A549 treated with ZK216348 at 1 μM for 4 hours (cell line): ENCODE measurements around the gene JCAD. TPM values are rescaled to one million over a fixed set of nuclear protein-coding genes. Genes with fewer than 3 reads are reported as not detected.

Source experiments
- total RNA-seq: library from RNA; stranded (reverse); fragments of 200-300 nt; extraction: Qiagen RNA extraction; gene quantifications from 5 replicates; pipeline ENCODE4 v1.2.3, GENCODE V29; 2022; ENCODE audit warnings: low read depth

Gene JCAD, protein sequence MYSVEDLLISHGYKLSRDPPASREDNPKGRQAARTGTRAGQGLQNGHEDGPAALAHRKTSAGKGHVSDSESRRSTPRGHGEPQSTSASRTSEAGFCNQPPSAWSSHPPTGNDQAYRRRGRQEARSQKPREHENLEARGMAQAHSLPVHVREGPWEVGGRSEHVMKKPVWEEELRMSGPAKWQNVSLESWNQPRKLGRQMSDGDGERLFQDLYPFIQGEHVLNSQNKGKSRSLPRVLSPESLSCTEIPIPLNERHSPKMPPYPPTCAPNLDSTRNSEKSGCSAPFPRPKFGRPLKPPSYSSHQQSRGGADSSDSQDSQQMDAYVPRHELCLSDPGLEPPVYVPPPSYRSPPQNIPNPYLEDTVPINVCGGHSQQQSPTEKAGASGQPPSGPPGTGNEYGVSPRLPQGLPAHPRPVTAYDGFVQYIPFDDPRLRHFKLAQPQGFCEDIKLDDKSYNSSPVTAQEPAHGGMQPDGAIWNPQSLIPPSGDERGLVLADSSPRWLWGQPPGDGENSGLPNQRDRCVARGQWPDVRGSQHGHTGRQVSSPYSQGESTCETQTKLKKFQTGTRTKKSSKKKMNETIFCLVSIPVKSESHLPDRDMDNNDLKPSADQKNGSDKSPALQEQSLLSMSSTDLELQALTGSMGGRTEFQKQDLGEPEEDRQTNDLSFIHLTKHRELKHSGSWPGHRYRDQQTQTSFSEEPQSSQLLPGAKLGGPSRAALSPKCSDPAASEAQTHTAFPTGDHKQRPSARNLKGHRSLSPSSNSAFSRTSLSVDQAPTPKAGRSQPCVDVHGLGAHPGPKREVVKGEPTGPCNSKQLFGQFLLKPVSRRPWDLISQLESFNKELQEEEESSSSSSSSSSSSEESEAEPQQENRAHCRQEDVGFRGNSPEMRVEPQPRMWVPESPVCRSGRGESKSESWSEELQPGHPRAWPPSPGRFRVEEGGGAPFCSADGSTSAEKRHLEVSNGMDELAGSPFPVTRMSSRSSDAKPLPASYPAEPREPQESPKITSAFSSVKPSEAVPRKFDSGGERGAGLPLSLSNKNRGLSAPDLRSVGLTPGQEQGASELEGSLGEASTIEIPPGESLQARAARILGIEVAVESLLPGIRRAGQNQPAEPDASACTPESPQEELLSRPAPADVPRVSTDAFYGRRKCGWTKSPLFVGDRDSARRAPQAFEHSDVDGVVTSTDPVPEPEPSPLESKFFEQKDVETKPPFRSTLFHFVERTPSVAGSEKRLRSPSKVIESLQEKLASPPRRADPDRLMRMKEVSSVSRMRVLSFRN (N-terminal part only)
- total RNA-seq, result 9.8 to 12.4 TPM (median 10.2 TPM) in 5 replicates

DNA sequence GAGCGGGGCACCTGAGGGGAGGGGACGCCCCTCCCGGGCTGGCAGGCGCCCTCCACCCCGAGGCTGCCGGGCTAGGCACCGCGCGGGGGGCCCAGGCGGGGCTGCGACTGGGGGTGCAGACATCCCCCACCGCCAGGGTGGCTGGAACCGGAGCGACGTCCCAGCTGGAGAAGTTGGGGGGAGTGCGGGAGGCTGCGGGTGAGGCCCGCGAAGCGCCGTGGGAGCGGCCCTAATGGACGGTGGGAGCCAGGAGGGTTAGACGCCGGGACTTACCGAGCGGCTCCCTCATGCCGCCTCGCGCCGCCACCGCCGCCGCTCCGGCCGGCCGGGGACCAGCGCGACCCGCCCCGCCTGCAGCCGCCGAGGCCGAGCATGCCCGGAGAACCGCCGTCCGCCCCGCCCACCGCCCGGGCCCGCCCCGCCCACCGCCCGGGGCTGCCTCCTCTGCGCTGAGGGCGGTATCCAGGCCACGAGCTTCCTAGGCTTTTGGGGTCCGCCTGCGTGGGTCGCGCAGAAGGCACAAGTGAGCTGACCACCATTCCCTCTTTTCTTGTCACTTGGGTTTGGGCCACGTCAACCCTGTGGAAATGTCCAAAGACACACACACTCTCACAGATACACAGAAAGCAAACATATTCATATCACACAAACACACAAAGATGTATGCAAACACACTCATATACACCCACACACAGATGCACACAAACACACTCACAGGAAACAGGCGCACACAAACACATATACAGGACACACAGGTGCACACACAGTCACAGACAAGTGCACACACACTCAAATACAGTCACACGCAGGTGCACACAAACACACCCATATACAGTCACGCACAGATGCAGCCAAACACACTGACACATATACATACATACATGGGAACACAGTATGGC is at the start of gene JCAD:
TSS of gene JCAD (minus strand) at position 378 of the 899 bp plus-strand sequence. CDS start 11,774 bp downstream, outside the sequence.

